HG03575 (cell line): Measurements from ENCODE around the gene SLC25A25.
"Not testable (repeated sequence)": the region's sequence is repeated elsewhere in the genome, so short reads cannot be mapped to it uniquely, and the experiment has no call there.

Experiments used
- ATAC-seq: cut with Tn5 transposase; IDR thresholded peaks from one replicate; pipeline ENCODE4 v1.9.1; 2021; ENCODE audit not compliant: unreplicated experiment, insufficient number of reproducible peaks, low FRiP score; ENCODE audit errors: extremely low read depth

Gene SLC25A25

GRCh38 chr9:128118971-128119665 is 51.1 kb downstream of the SLC25A25 start:
- ATAC-seq, result no peak

GRCh38 chr9:128120061-128120740 is 52.2 kb downstream of the SLC25A25 start:
- no peak for ATAC-seq

DNA sequence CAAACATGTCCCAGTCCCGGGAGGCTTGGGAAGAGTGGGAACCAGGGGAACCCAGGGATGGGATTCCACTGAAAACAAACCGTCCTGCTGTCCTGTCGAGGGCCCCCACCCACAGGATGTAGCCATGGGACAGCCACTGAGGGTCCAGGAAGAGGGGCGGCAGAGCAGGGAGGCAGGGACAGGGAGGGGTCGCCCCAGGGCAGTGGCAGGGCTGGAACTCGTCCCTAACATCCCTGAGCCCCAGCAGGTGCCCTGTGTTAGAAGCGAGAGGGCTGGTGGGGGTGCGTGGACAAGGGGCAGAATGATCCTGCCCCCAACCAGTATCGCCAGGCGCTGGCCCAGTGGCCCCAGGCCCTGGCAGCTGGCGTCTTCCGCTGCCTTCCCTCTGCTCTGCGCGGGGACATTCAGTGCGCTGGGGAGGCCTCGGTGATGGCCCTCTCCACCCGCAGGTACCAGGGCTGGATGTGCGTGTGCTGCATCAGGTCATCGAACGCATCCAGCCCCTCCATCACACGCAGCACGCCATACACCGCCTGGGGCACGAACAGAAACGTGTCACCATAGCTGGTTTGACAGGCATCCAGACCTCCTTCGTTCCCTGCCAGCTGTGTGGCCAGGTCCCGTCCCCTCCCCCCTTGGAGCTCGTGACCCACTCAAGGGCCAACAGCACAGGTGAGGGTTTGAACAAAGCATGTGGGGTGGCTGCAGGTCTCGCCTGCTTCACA is 52.9 kb downstream of the SLC25A25 start:
- no peak for ATAC-seq

GRCh38 chr9:128121466-128121810 is 53.4 kb downstream of the SLC25A25 start:
- no peak for ATAC-seq

GRCh38 chr9:128121924-128122808 is 54.1 kb downstream of the SLC25A25 start:
- ATAC-seq, result no peak

- no peak for ATAC-seq
These were observed 54.8 kb downstream of the SLC25A25 start for GRCh38 chr9:128122809-128123175.

DNA sequence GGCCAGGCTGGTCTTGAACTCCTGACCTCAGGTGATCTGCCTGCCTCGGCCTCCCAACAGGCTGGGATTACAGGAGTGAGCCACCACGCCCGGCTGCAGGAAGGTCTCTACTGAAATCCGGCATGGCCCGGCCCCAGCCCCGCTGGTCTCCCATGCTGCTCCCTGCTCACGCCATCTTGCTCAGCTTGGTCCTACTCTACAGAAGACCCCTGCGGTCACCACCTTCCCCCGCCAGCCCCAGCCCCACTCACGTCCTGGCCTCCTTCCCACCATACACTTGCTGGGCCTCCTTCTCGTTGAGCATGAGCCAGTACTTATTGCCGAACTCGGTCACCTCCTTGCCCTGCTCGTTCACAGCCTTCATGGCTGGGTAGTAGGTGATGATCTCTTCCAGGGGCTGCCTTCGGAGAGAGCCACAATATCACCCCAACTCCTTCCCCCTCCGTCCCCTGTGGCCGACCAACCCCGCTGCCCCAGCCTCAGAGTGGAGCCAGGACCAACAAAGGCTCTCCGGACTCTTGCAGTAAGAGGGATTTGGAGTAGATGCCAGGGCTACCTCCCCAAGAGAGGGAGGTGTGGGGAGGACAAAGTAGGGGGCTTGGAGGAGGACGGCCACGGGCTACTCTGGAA is 55.5 kb downstream of the SLC25A25 start:
- no peak for ATAC-seq

DNA sequence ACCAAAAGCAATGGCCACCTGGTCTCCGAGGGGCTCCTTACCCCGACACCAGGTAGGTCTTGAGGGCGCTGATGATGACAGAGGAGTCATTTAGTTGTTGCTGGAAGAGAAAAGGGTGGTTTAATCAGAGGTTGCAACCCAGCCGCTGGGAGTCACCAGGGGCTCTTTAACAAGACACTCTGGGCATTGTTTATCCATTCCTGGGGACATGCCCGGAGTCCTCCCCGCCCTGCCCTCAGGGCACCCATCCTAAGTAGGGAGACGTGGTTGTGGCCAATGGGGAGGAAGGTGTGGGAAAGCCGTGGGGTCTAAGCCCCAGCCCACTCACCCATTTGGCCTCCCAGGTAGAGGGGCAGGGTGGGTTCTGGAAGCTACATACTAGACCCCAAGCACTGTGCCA is 56.4 kb downstream of the SLC25A25 start:
- no peak for ATAC-seq

DNA sequence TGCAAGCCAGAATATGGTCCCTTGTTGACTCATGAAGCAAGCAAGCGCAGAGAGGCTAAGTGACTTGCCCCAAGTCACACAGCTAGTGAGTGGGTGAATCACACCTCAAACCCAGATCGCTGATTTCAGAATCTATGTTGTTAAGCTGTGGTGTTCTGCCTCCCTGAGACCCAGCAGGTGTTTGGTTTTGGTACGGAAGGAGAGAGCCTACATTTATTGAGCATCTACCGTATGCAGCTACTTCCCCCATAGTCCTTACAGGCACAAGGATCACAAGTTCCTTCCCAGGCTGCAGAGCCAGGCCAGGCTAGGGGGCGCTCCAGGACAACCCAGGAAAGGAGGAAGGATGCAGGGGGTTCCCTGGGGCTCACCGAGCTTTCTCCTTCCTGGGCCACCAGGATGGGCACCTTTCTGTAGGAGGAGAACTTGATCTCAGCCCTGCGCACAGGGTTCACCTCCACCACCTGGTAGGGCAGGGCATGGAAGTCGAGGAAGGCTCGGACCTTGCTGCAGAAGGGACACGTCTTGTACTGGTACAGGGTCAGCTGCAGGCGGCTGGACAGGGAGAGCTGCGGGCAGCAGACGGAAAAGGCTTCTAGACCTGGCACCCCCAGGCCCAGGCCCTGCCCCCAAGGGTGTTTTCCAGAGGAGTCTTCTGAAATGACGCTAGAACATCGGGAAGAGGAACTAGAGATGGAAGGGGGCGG is 57.0 kb downstream of the SLC25A25 start:
- no peak for ATAC-seq

- ATAC-seq, result no peak
These were observed 57.7 kb downstream of the SLC25A25 start for GRCh38 chr9:128125580-128126354.

GRCh38 chr9:128127568-128127989 is 59.5 kb downstream of the SLC25A25 start, which contains the start of gene PTGES2:
PTGES2 (minus strand) TSS chr9:128127729; CDS start chr9:128127717, 12 bp downstream.
- no peak for ATAC-seq

- ATAC-seq, result peak; percentile 44
These were observed 60.2 kb downstream of the SLC25A25 start for GRCh38 chr9:128127990-128128835.

- no peak for ATAC-seq
These were observed 61.0 kb downstream of the SLC25A25 start for GRCh38 chr9:128128836-128129590.

DNA sequence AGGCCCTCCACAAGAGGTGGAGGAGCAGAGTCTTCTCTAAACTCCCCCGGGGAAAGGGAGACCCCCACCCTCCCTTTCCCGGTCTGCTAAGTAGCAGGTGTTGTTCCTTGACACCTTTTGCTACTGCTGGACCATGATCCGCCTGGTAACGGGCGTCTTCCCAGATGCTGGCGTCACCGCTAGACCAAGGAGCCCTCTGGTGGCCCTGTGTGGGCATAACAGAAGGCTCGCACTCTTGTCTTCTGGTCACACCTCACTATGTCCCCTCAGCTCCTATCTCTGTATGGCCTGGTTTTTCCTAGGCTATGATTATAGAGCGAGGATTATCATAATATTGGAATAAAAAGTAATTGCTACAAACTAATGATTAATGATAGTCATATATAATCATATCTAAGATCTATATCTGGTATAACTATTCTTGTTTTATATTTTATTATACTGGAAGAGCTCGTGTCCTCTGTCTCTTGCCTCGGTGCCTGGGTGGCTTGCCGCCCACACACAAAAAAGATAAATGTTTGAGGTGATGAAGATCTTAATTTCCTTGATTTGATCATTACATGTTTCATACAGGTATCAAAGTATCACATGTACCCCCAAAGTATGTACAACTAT is 62.1 kb downstream of the SLC25A25 start:
- not testable (repeated sequence) for ATAC-seq

DNA sequence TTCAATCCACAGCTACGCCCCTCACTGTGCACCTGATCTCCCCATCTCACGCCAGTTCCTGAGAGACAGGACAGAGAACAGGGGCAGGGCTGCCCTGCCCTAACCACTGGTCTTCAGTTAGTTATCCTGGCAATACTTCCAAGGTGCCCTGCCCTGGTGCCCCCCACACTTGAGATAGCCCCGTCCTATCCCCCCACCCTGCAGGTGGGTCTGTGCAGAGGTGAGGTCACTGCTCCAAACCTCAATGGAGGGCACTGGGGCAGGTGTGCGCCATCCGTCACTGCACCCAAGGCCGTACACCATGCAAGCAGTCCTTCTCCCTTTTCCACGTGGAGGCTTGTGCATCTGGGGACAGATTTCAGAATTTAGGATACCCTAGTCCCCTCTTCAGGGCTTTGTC is 62.6 kb downstream of the SLC25A25 start:
- not testable (repeated sequence) for ATAC-seq
